Measurements from ENCODE around the gene TBC1D5.

- TF ChIP-seq, protein P1, sequence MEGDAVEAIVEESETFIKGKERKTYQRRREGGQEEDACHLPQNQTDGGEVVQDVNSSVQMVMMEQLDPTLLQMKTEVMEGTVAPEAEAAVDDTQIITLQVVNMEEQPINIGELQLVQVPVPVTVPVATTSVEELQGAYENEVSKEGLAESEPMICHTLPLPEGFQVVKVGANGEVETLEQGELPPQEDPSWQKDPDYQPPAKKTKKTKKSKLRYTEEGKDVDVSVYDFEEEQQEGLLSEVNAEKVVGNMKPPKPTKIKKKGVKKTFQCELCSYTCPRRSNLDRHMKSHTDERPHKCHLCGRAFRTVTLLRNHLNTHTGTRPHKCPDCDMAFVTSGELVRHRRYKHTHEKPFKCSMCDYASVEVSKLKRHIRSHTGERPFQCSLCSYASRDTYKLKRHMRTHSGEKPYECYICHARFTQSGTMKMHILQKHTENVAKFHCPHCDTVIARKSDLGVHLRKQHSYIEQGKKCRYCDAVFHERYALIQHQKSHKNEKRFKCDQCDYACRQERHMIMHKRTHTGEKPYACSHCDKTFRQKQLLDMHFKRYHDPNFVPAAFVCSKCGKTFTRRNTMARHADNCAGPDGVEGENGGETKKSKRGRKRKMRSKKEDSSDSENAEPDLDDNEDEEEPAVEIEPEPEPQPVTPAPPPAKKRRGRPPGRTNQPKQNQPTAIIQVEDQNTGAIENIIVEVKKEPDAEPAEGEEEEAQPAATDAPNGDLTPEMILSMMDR (IDR thresholded peaks at IDR 0.05; ENCODE audit: low read depth, low read length): no peak
- TF ChIP-seq POLR2A (IDR thresholded peaks at IDR 0.05; ENCODE audit: extremely low read depth, insufficient read length): no peak
Observed at GRCh38 chr3:17175187-17175807, 567.1 kb downstream of the TBC1D5 start.

All from NB4 (cell line).